GM10248 (cell line): ENCODE results near the gene TMEM178A.
"Not testable (repeated sequence)": the region's sequence is repeated elsewhere in the genome, so short reads cannot be mapped to it uniquely, and the experiment has no call there.

Source experiments
- CTCF ChIA-PET: fragments of 300-600 bp; sonication (Branson Sonifier 250); formaldehyde crosslinking; extraction: SDS; loops from one replicate; lab custom pipeline; 2021; ENCODE audit warnings: antibody characterized with exemption; lab: Yijun Ruan, JAX
- POLR2A ChIA-PET: fragments of 350-650 bp; sonication (Branson Sonifier 250); formaldehyde crosslinking; extraction: SDS; loops from one replicate; lab custom pipeline; 2020; ENCODE audit warnings: antibody characterized with exemption; lab: Yijun Ruan, JAX
- DNase-seq: peaks from one replicate; pipeline ENCODE4 v3.0.0; 2012; ENCODE audit errors: extremely low spot score
- CTCF ChIP-seq: IDR thresholded peaks from 2 replicates; pipeline ENCODE4 v1.5.1; 2012; ENCODE audit warnings: mild to moderate bottlenecking, low read depth; ENCODE audit errors: extremely low read depth, missing control alignments, control extremely low read depth

The TMEM178A gene

GRCh38 chr2:39725401-39725800 lies 59.7 kb downstream of the TMEM178A start:
- POLR2A ChIA-PET, result no interaction called here
- DNase-seq, result no peak
- no peak for TF ChIP-seq CTCF
- CTCF ChIA-PET, result interaction anchor here (0.7 to 11.7 kb wide), 2 partner anchors 10 to 21 kb away, joined by 3 to 193 read pairs; no protein-coding TSS in a partner anchor

DNA sequence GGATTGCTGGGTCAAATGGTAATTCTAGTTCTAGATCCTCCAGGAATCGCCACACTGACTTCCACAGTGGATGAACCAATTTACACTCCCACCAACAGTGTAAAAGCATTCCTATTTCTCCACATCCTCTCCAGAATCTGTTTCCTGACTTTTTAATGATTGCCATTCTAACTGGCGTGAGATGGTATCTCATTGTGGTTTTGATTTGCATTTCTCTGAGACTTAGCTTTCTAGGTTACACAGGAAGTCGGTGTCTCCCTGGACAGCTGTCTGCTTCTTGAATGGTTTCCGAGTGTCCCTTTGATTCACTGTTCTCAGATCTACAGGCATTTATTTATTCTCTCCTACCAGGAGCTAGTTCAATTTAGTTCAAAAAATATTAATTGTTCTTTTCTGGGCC lies 62.4 kb downstream of the TMEM178A start:
- CTCF ChIA-PET, result interaction anchor here (1.2 to 11.7 kb wide), 5 partner anchors 11 to 349 kb away, joined by 3 to 193 read pairs (median 38); no protein-coding TSS in a partner anchor
- POLR2A ChIA-PET, DNase-seq: not testable (repeated sequence)

DNA sequence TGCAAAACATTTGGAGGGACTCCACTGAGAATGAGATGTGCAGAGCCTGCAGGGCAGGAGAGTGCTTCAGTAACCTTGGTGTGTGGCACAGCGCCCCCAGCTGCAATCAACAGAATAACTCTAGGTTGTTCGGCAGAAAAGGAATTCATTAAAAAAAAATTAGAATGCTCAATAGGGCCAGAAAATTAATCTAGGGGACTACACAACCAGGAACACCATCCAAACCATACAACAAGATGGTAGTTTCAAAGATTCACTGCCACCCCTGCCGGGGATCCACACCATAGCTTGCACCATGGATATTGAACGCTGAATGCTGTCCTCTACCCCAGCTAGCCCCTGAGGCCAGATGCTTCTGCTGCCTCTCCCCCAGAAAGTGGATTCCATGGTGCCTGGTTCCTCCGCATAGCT lies 63.2 kb downstream of the TMEM178A start:
- ChIA-PET POLR2A (no interaction called here), CTCF (interaction anchor here (0.7 to 11.7 kb wide), 19 partner anchors 12 to 499 kb away, joined by 3 to 193 read pairs (median 4); no protein-coding TSS in a partner anchor)
- peak; percentile 52 for TF ChIP-seq CTCF
- peak; percentile 34 for DNase-seq

GRCh38 chr2:39730276-39730675 lies 64.6 kb downstream of the TMEM178A start:
- ChIA-PET CTCF (interaction anchor here (0.9 to 11.7 kb wide), 27 partner anchors 13 to 783 kb away, joined by 3 to 193 read pairs (median 4); no protein-coding TSS in a partner anchor), POLR2A (no interaction called here)
- DNase-seq, result no peak
- TF ChIP-seq CTCF, result no peak

DNA sequence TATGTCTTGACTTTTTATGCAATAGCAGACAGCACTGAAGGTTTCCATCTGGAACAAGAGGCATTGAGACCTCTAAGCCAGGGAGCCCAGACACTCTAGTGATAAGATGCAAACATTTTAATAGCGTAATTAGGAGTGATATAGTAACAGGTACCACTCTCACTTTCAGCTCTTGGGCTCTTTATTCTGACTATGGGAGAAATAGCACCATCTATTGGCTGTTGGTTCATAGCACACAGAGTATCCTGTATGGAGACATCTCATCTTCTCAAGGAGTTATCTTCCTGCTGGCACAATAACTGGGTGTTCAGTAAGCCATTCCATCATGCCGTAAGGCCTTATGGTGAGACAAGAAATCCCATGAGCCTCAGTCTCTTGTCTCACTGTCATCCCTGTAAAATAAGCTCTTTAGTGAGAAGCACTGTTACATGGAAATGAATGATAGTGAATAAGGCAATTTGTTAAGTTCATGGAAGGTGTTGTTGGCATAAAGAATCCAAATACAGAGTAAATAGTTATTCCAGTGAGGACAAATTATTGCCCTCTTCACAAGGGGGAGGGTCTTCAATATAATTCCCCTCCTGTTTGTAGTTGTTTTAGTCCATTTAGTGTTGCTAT lies 65.1 kb downstream of the TMEM178A start:
- peak; percentile 35 for DNase-seq
- ChIA-PET POLR2A (no interaction called here), CTCF (interaction anchor here (0.5 to 11.7 kb wide), 23 partner anchors 14 to 783 kb away, joined by 3 to 193 read pairs (median 3); no protein-coding TSS in a partner anchor)
- TF ChIP-seq CTCF, result peak; percentile 59

GRCh38 chr2:39731546-39731945 lies 65.8 kb downstream of the TMEM178A start:
- CTCF ChIA-PET, result interaction anchor here (0.5 to 11.7 kb wide), 10 partner anchors 15 to 784 kb away, joined by 3 to 193 read pairs (median 9); no protein-coding TSS in a partner anchor
- no peak for DNase-seq
- no peak for TF ChIP-seq CTCF
- POLR2A ChIA-PET, result no interaction called here

GRCh38 chr2:39732482-39732881 lies 66.8 kb downstream of the TMEM178A start:
- no peak for TF ChIP-seq CTCF
- DNase-seq, result no peak
- CTCF ChIA-PET, result interaction anchor here (1.2 to 11.7 kb wide), 7 partner anchors 14 to 693 kb away, joined by 3 to 193 read pairs (median 3); no protein-coding TSS in a partner anchor
- POLR2A ChIA-PET, result no interaction called here
